HG02763 (cell line): ENCODE measurements around the gene RHOXF2B.
"Not testable (repeated sequence)": the region's sequence is repeated elsewhere in the genome, so short reads cannot be mapped to it uniquely, and the experiment has no call there.

ENCODE experiments used
- ATAC-seq: cut with Tn5 transposase; IDR thresholded peaks from one replicate; pipeline ENCODE4 v1.9.1; 2021; ENCODE audit warnings: mild to moderate bottlenecking, moderate library complexity; ENCODE audit not compliant: unreplicated experiment

Gene RHOXF2B

GRCh38 chrX:120077590-120077989, at the start of gene RHOXF2B:
Gene RHOXF2B (minus strand): TSS chrX:120077690. CDS start chrX:120077552, 138 bp downstream.
- not testable (repeated sequence) for ATAC-seq

- no peak for ATAC-seq
Measured at GRCh38 chrX:120125444-120125843, 48.0 kb upstream of the RHOXF2B start.

- no peak for ATAC-seq
Measured at GRCh38 chrX:120120223-120120622, 42.7 kb upstream of the RHOXF2B start.

DNA sequence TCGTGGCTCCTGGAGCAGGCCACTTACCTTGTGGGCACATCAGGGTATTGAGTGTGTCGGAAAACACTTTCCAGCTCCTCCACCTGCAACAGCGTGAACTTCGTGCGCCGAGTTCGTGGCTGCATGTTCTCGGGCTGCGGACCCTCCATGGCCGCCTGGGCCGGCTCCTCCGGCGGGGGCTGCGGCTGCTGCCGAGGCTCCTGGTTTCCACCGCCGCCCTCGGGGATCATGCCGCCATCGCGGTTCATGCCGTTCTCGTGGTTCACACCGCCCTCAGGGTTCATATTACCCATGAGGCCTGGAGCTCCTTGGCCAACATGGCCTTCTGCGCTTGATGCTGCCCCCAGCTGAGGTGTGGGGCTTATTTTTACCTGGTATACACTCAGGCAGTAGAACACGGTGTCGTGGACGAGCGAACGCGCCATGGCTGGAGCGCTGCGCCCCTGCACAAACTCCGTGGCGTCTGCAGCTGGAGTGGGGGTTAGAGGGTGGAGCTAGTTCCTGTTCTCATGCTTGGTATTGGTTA, 38.0 kb upstream of the RHOXF2B start, which contains the start of gene RHOXF1:
TSS of gene RHOXF1 (minus strand) at position 476 of the 526 bp plus-strand sequence. CDS start at position 425, 51 bp downstream.
- ATAC-seq = no peak

DNA sequence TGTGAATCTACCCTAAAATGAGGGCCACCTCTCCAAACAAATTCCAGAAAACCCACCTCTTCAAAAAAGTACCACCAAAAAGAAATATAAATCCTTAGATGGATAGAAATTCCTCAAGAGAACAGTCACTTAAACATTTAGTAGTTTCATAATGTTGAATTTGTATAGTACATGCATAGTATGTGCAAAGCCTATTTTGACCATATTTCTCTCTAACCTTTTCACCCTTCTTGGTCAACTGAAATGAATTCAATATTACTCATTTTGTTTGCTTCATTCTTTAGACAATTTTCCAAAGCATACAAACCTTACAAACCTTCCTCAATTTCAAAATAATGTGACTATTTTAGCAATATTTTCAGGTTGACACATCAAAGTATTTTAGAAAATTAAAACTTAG, 34.1 kb upstream of the RHOXF2B start:
- no peak for ATAC-seq

DNA sequence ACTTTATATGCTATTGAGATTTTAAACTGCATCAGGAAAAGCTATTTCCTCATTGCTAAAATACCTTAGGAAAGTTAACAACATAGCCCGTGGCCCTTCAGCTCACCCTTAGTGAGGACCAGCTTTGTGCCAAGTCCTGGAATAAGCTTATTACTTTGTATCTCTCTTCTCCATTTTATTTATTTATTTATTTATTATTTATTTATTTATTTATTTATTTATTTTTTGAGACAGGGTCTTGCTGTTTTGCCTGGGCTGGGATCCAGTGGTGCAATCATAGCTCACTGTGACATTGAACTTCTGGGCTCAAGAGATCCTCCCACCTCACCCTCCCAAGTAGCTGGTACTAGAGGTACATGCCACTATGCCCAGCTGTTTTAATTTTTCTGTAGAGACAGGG, 31.9 kb upstream of the RHOXF2B start:
- no peak for ATAC-seq

DNA sequence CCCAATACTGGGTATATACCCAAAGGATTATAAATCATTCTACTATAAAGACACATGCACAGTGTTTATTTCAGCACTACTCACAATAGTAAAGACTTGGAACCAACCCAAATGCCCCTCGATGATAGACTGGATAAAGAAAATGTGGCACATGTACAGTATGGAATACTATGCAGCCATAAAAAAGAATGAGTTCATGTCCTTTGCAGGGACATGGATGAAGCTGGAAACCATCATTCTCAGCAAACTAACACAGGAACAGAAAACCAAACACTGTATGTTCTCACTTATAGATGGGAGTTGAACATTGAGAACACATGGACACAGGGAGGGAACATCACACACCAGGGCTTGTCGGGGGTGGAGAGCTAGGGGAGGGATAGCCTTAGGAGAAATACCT, 27.2 kb upstream of the RHOXF2B start:
- not testable (repeated sequence) for ATAC-seq

GRCh38 chrX:120101057-120101456, 23.6 kb upstream of the RHOXF2B start:
- ATAC-seq = not testable (repeated sequence)

DNA sequence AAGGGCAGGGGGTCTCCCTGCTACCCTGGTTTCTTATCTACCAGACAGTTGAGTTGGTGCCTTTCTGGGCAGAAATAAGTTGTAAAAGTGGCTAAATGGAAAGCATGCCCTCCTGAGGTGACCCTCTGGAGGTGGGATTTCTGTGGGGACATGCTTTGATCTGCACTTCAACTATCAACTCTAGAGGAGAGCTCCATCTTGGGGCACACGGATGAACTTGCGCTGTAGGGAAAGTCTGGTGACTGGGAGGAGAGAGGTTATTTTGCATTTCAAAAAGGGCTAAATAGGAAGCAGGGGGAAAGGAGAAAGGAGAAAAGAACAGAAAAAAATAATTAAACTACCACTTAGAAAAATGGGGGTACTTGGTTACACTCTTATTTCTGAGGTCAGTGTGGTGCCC, 12.7 kb upstream of the RHOXF2B start:
- ATAC-seq = no peak

DNA sequence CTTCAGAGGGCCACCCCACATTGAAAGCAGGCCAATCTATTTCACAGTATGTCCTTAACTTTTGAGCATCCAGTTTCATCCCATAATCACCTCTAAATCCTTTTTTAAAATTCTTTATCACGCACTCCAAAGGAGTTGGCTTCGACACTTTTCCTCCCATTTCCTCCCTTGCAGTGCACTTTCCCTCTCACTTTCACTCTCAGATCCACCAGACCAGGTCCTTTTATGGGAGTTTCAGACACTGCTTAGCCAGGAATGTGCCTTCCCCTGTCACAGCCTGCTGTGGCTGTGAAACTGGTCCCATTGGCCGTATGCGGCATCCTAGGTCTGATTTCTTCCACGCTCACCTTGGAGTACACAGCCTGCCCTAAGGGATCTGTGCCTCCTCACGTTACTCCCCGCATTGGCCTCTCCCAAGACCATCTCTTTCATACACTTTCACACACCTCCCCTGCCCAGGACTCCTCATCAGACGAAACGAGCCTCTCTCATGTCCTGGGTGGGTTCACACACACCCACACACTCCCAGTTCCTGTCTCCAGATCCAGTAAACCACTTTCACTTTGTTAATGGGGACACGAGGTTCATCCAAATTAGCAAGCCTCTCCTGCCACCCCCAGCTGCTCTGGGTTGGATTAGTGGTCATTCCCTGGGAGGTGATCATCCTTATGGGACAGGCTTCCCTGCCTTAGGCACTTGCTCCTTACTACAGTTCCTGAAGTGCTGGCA, 10.0 kb upstream of the RHOXF2B start:
- no peak for ATAC-seq

- ATAC-seq = not testable (repeated sequence)
Measured at GRCh38 chrX:120085553-120086185, 8.2 kb upstream of the RHOXF2B start.

GRCh38 chrX:120066169-120066568, 11.3 kb downstream of the RHOXF2B start:
- not testable (repeated sequence) for ATAC-seq

GRCh38 chrX:120042712-120043111, 34.8 kb downstream of the RHOXF2B start:
- ATAC-seq = not testable (repeated sequence)

- ATAC-seq = peak; percentile 81
Measured at GRCh38 chrX:120042247-120042646, 35.2 kb downstream of the RHOXF2B start.

DNA sequence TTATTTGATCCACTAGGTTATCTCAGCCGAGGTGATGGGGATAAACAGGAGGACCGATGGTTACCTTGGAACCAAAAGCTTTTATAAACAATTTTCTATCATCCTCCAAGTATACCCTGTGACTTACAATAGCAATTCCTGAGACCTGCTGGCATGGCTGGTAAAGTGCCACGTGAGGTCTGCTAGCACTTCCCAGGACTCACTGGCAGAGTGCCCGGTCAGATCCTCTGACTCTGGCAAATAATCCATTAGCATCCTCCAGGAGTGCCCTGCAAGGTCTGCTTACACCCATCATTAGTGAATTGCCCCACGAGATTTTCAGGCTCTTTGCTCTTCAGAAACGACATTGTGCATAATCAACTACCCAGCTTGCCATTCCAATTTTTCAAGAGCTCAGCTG, 37.3 kb downstream of the RHOXF2B start:
- not testable (repeated sequence) for ATAC-seq

- not testable (repeated sequence) for ATAC-seq
Measured at GRCh38 chrX:120039087-120039733, 38.3 kb downstream of the RHOXF2B start.

- no peak for ATAC-seq
Measured at GRCh38 chrX:120036704-120037103, 40.8 kb downstream of the RHOXF2B start.

- ATAC-seq = peak; percentile 85
Measured at GRCh38 chrX:120035522-120036309, 41.8 kb downstream of the RHOXF2B start.

DNA sequence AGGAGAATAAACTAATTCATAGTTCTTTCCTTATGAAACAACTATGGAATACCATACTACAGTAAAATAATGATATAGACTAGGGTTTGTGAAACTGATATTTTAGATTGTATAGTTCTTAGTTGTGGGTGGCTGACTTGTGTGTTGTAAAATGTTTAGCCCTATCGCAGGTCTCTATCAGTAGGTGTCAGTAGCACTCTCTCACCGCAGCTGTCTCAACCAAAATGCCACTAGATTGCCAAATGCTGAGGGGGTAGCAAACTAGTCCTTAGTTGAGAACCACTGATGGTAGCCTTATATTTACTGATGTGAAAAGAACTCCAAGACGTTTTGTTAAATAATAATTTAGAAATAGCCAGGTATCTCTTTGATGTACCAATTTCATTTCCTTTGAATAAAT, 48.1 kb downstream of the RHOXF2B start:
- no peak for ATAC-seq

- no peak for ATAC-seq
Measured at GRCh38 chrX:120023259-120023658, 54.2 kb downstream of the RHOXF2B start.

- no peak for ATAC-seq
Measured at GRCh38 chrX:120022763-120023162, 54.7 kb downstream of the RHOXF2B start.
